GM23248 (cell line): ENCODE results near the gene CDO1.

Experiments used
- EZH2 ChIP-seq: fragments of 200-600 bp; sonication (generic); IDR thresholded peaks from 2 replicates; pipeline ENCODE4 v1.6.1; 2018; ENCODE audit warnings: antibody characterized with exemption, mild to moderate bottlenecking; ENCODE audit not compliant: insufficient read depth, poor library complexity, severe bottlenecking
- EZH2phosphoT487 ChIP-seq: fragments of 200-600 bp; sonication (generic); IDR thresholded peaks from 2 replicates; pipeline ENCODE4 v1.6.1; 2018; ENCODE audit warnings: antibody characterized with exemption, moderate library complexity, mild to moderate bottlenecking, low read depth; ENCODE audit not compliant: insufficient read depth

DNA sequence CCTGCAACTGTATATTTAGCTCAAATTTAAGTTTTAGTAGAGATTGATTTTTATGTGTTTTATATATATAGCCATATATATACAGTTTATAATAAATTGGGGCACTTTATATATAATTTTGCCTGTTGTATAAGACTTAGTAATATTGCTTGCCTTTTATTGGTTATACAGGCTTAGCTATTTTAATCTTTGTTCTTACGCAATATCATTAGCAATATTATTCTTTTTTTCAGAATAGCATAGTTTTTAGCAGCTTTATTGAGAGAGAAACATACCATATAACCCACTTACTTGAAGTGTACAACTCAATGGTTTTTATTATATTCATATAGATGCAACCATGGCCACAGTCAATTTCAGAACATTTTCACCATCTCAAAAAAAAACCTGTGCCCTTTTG is 28.0 kb downstream of the CDO1 start:
- TF ChIP-seq EZH2 (no peak), EZH2phosphoT487 (no peak)
